ENCODE results near the gene FAM149A.

The FAM149A gene

DNA sequence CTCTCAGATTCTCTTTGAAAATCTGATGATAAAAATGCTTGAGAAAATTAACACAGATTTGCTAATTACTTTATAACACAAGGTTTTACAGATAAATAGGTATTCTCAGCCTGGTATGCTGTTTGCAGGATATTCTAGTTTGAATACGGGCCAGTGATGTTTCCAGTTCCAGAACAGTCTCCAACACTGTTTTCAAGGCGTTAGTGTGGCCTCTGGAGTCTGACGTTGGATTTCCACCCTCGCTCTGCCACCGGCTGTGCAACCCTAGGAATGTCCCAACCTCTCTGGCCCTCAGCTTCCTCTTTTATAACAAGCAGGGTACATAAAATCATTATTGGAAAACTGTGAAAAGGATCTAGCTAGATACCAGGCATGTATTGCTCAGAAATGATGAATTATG lies 63.1 kb downstream of the FAM149A start:
- no peak overlapping the region for H3K4me3 ChIP-seq (ENCODE audit: low read depth, low read length)
- DNase-seq (ENCODE audit: low read depth), result no peak
- TF ChIP-seq, protein P1, sequence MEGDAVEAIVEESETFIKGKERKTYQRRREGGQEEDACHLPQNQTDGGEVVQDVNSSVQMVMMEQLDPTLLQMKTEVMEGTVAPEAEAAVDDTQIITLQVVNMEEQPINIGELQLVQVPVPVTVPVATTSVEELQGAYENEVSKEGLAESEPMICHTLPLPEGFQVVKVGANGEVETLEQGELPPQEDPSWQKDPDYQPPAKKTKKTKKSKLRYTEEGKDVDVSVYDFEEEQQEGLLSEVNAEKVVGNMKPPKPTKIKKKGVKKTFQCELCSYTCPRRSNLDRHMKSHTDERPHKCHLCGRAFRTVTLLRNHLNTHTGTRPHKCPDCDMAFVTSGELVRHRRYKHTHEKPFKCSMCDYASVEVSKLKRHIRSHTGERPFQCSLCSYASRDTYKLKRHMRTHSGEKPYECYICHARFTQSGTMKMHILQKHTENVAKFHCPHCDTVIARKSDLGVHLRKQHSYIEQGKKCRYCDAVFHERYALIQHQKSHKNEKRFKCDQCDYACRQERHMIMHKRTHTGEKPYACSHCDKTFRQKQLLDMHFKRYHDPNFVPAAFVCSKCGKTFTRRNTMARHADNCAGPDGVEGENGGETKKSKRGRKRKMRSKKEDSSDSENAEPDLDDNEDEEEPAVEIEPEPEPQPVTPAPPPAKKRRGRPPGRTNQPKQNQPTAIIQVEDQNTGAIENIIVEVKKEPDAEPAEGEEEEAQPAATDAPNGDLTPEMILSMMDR (IDR thresholded peaks at IDR 0.05; ENCODE audit: low read depth, low read length, missing control alignments), result no peak

- TF ChIP-seq, protein P1 (IDR thresholded peaks at IDR 0.05; ENCODE audit: low read depth, low read length, missing control alignments), result no peak
- no peak overlapping the region for H3K4me3 ChIP-seq (ENCODE audit: low read depth, low read length)
- no peak for DNase-seq (ENCODE audit: low read depth)
Observed at GRCh38 chr4:186168750-186169149, 64.2 kb downstream of the FAM149A start.

DNA sequence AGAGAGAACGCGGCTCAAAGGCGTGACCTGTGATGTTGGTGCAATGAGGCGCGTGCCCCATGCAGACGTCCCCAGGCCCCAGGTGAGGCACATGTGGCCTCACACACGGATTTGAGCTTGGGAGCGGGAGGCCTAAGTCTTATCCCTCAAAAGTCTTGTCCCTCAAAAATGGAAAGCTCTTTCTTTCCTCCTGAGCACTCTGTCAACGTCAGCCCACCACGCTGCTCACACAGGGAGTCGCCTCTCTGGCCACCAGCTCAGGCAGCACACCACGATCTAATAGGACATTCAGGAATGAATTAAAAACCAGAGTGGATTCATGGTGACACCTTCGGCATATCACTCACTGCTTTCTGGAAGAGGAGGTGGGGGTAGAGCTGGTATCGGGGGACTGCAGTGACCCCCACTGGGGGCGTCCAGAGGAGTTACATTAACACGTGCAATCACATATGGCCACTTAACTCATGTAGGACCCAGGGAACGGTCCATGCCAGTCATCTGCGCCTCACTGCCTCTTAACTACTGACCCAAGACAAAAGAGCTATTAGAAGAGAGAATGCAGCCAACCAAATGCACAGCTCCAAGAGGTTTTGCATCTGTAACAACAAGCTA lies 64.9 kb downstream of the FAM149A start:
- no peak overlapping the region for H3K4me3 ChIP-seq (ENCODE audit: low read depth, low read length)
- TF ChIP-seq, protein P1 (IDR thresholded peaks at IDR 0.05; ENCODE audit: low read depth, low read length, missing control alignments), result no peak

DNA sequence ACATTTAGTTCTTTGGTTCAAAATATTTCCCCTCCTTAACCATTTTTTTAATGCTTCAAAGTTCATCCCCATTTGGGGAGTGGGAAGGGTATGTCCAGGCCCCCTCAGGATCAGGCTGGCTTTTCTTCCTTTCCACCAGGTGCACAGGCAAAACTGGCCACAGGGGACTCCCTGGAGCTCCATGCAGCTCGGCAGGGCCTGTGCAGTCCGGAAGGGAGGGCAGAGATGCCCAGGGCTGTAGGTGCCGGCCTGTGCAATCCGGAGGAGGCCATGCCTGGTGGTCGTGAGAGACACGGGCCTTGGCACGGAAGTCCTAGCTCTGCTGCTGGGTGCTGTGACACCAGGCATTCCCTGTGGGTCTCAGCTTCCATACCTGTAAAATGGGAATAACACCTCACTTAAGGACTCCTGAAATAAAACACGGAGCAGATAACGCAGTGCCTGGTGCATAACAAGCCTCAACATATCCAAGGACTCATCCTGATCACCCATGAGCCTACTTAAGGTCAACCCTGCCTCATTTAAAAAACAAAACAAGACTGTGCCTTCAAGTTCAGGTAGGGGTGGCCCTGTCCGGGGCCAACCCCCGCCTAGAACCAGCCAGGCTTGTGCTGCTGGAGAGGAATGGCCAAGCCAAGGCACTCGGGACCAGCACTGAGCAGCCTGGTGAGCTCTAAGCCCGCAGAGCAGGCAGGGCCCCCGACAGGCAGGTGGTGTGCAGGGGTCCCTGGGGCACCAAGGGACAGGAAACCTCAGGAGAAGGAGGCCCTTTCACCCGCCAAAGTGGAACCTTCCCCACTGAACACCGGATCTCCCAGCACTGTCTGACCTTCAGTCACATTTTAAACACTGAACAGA lies 65.7 kb downstream of the FAM149A start:
- no peak overlapping the region for H3K4me3 ChIP-seq (ENCODE audit: low read depth, low read length)
- TF ChIP-seq, protein P1 (IDR thresholded peaks at IDR 0.05; ENCODE audit: low read depth, low read length, missing control alignments), result no peak
- DNase-seq (ENCODE audit: low read depth), result no peak

More for the DNA sequence above, 64.9 kb downstream of the FAM149A start:
- no peak for DNase-seq (ENCODE audit: low read depth)

DNA sequence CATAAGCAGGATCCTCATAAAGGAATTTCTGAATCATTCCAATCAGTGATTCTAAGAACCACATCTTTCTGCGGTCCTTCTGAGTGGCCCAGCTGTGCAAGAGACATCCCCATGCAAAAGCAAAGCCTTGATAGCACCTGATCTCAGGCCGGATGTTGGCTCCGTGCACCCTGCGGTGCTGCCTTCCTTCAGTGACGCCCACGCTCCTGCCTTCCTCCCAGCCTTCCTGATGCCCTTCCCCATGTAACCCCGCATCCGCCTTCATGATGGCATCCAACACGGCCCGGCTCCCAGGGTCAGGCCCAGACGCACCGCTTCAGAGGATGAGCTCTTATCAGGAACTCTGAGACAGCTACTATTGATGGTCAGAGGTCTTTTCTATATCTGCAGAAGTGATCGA lies 66.5 kb downstream of the FAM149A start:
- no peak for DNase-seq (ENCODE audit: low read depth)

GRCh38 chr4:186172546-186172945 lies 68.0 kb downstream of the FAM149A start:
- TF ChIP-seq, protein P1 (IDR thresholded peaks at IDR 0.05; ENCODE audit: low read depth, low read length, missing control alignments), result no peak
- no peak for DNase-seq (ENCODE audit: low read depth)
- no peak overlapping the region for H3K4me3 ChIP-seq (ENCODE audit: low read depth, low read length)

More for the DNA sequence above, 66.5 kb downstream of the FAM149A start:
- no peak overlapping the region for H3K4me3 ChIP-seq (ENCODE audit: low read depth, low read length)
- TF ChIP-seq, protein P1 (IDR thresholded peaks at IDR 0.05; ENCODE audit: low read depth, low read length, missing control alignments), result no peak
